HG03045 (cell line): Measurements from ENCODE around the gene TENT4A.

Source experiments
- ATAC-seq: cut with Tn5 transposase; IDR thresholded peaks from one replicate; pipeline ENCODE4 v1.9.1; 2021; ENCODE audit warnings: mild to moderate bottlenecking, moderate library complexity; ENCODE audit not compliant: unreplicated experiment

The TENT4A gene

GRCh38 chr5:6792911-6793471 lies 79.8 kb downstream of the TENT4A start:
- no peak for ATAC-seq

DNA sequence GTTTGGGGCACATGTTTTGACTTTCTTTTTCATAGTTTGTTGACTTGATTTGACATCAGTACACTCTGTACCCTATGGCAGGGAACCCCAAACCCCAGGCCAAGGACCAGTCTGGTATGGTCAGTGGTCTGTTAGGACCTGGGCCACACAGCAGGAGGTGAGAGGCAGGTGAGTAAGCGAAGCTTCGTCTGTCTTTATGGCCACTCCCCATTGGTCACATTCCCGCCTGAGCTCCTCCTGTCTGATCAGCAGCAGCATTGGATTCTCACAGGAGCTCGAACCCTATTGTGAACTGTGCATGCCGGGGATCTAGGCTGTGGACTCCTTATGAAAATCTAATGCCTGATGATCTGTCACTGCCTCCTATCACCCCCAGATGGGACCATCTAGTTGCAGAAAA lies 88.0 kb downstream of the TENT4A start:
- no peak for ATAC-seq

- no peak for ATAC-seq
These were observed 90.8 kb downstream of the TENT4A start for GRCh38 chr5:6803981-6804550.

- no peak for ATAC-seq
These were observed 91.7 kb downstream of the TENT4A start for GRCh38 chr5:6804766-6805501.

- ATAC-seq: no peak
These were observed 92.6 kb downstream of the TENT4A start for GRCh38 chr5:6805841-6806240.
